Thyroid gland (tissue), 4 donors: Measurements from ENCODE around the gene MPP2. TPM values are rescaled to one million over a fixed set of nuclear protein-coding genes. Genes with fewer than 3 reads are reported as not detected.

Experiments
- DNase-seq, 2 donors: peaks; one replicate each; pipeline ENCODE4 v3.0.0-alpha.2; 2019
- H3K27ac ChIP-seq, 3 donors: fragments of 200-600 bp; sonication (generic); 1 replicate in 2 of 3; 2 replicates in 1 of 3; pipeline ENCODE4 v1.5.1; 2016 to 2019; ENCODE audit warnings: mild to moderate bottlenecking in 1 of 3, moderate library complexity in 1 of 3
- H3K27me3 ChIP-seq: fragments of 200-600 bp; sonication (generic); one replicate; pipeline ENCODE4 v1.5.1; 2019
- H3K36me3 ChIP-seq, 2 donors: fragments of 200-600 bp; sonication (generic); one replicate each; pipeline ENCODE4 v1.5.1; 2016 to 2019
- H3K4me1 ChIP-seq, 2 donors: fragments of 200-600 bp; sonication (generic); one replicate each; pipeline ENCODE4 v1.5.1; 2017 to 2019
- H3K4me3 ChIP-seq, 3 donors: fragments of 200-600 bp; sonication (generic); replicated peaks in 1 of 3; 1 replicate in 2 of 3; 2 replicates in 1 of 3; pipeline ENCODE4 v1.5.1; 2016; ENCODE audit warnings: mild to moderate bottlenecking in 1 of 3
- H3K9me3 ChIP-seq: fragments of 200-600 bp; sonication (generic); one replicate; pipeline ENCODE4 v1.5.1; 2017
- POLR2A ChIP-seq, 2 donors: fragments of 450-650 bp; IDR thresholded peaks; one replicate each; pipeline ENCODE4 v1.6.1; 2017; ENCODE audit warnings: antibody characterized with exemption in 2 of 2, mild to moderate bottlenecking in 2 of 2, moderate library complexity in 1 of 2
- WGBS, 2 donors: methylation state at CpG; one replicate each; pipeline ENCODE4 v1.1.5; 2017; 5-methylcytosine and 5-hydroxymethylcytosine counted together
- intact Hi-C: fragments of 100-400 bp; cut with DNase I; formaldehyde crosslinking; loops from one replicate; pipeline ENCODE4 v1.15.1; 2023
- total RNA-seq, 4 donors: library from RNA; depleted of rRNA; stranded (reverse); fragments of >200 nt; gene quantifications; one replicate each; pipeline ENCODE4 v1.2.3, GENCODE V29; 2016
- TF ChIP-seq, protein P1 (sequence below), 6 experiments: fragments of 200-600 bp in 3 of 6; fragments of 450-650 bp in 3 of 6; sonication (generic) in 3 of 6; IDR thresholded peaks; one replicate each; pipeline ENCODE4 v1.5.1; 2016 to 2019; ENCODE audit warnings: antibody characterized with exemption in 6 of 6, mild to moderate bottlenecking in 2 of 6, inconsistent platforms in 1 of 6, moderate library complexity in 1 of 6

MPP2 gene, protein sequence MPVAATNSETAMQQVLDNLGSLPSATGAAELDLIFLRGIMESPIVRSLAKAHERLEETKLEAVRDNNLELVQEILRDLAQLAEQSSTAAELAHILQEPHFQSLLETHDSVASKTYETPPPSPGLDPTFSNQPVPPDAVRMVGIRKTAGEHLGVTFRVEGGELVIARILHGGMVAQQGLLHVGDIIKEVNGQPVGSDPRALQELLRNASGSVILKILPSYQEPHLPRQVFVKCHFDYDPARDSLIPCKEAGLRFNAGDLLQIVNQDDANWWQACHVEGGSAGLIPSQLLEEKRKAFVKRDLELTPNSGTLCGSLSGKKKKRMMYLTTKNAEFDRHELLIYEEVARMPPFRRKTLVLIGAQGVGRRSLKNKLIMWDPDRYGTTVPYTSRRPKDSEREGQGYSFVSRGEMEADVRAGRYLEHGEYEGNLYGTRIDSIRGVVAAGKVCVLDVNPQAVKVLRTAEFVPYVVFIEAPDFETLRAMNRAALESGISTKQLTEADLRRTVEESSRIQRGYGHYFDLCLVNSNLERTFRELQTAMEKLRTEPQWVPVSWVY
- total RNA-seq: 10 to 100 TPM in 1 of 4 donors, 1 to 10 TPM in 3; 6.5 to 30.8 (median 9.0) TPM

DNA sequence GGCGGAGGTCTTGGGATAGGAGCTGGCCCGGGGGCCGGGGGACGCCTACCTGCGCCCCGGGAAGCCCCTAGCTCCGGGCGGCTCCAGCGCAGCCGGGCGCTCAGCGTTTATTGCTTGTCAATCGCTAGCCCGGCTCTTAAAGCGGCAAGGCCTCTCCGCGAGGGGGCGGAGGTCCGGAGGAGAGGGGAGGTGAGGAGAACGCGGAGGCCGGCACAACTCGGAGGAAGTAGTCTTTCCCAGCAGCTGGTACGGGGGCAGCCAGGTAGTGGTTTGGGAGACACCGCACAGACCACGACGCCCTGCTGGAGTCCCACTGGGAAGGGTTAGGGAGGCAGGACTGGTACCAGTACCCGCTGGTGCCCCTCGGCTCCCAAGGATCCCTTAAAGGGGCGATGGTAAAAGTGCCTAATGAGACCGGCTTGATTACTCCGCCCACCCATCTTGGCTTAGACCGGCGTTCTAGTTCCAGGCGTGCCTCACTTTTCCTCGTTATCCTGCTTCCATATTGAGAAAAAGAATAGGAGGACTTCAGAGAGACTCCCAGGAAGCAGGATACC lies at the start of gene MPP2:
MPP2 (minus strand) TSS at position 112 of the 557 bp plus-strand sequence. CDS start 3,076 bp downstream, outside the sequence.
- TF ChIP-seq POLR2A (IDR thresholded peaks at IDR 0.05): no peak
- TF ChIP-seq, protein P1, sequence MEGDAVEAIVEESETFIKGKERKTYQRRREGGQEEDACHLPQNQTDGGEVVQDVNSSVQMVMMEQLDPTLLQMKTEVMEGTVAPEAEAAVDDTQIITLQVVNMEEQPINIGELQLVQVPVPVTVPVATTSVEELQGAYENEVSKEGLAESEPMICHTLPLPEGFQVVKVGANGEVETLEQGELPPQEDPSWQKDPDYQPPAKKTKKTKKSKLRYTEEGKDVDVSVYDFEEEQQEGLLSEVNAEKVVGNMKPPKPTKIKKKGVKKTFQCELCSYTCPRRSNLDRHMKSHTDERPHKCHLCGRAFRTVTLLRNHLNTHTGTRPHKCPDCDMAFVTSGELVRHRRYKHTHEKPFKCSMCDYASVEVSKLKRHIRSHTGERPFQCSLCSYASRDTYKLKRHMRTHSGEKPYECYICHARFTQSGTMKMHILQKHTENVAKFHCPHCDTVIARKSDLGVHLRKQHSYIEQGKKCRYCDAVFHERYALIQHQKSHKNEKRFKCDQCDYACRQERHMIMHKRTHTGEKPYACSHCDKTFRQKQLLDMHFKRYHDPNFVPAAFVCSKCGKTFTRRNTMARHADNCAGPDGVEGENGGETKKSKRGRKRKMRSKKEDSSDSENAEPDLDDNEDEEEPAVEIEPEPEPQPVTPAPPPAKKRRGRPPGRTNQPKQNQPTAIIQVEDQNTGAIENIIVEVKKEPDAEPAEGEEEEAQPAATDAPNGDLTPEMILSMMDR (IDR thresholded peaks at IDR 0.05): peak in 4 of 6 experiments; percentile 12 to 21 (median 16)
- intact Hi-C loops: loop anchor here (10.0 kb wide), 1 partner anchor 217 kb away; the partner anchor contains the start of gene HDAC5
- no peaks in the 10 kb centered on the region for H3K27me3 ChIP-seq
- peak within 1 kb of the TSS in 2 of 3 donors; percentile 55 to 59 for H3K27ac ChIP-seq
- peaks cover 0 to 18% of the 10 kb centered on the region in 2 donors for H3K4me1 ChIP-seq
- peak within 1 kb of the TSS; percentile 47 to 68 (median 63) for H3K4me3 ChIP-seq
- WGBS, 2 donors: 1 to 7% methylated on average over 25 to 29 of the region's 36 CpGs
- no peaks in the 10 kb centered on the region for H3K9me3 ChIP-seq
- H3K36me3 ChIP-seq: no peaks in the 10 kb centered on the region
- DNase-seq: peak; percentile 75 to 78

DNA sequence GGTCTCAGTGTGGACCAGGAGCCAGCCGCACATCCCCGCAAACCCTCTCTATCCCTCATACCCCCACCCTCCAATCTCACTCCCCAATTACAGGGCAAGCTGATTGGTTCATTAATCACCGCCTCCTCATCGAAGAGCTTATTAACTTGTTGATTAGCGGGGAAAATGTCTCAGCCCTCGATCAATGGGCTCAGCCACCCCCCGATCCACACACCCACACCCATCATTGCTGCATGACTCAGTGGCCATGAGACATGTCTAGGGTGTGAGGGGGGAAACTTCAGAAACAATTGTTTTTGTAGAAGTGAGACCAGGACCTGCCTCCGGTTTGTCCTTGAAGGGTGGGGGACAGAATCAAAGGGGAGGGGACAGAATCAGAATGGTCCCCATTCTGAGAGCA lies 48.9 kb upstream of the MPP2 start:
- DNase-seq: no peak
- Histone ChIP-seq H3K27ac (no peak overlapping the region), H3K4me1 (peaks cover 12 to 14% of the 10 kb centered on the region in 2 donors), H3K36me3 (no peaks in the 10 kb centered on the region), H3K27me3 (no peaks in the 10 kb centered on the region), H3K4me3 (no peak overlapping the region), H3K9me3 (no peaks in the 10 kb centered on the region)
- intact Hi-C loops: no loop called here
- WGBS, 2 donors: 85 to 92% methylated on average over 7 to 8 of the region's 8 CpGs
- TF ChIP-seq POLR2A (IDR thresholded peaks at IDR 0.05): no peak
- TF ChIP-seq, protein P1 (IDR thresholded peaks at IDR 0.05): no peak

DNA sequence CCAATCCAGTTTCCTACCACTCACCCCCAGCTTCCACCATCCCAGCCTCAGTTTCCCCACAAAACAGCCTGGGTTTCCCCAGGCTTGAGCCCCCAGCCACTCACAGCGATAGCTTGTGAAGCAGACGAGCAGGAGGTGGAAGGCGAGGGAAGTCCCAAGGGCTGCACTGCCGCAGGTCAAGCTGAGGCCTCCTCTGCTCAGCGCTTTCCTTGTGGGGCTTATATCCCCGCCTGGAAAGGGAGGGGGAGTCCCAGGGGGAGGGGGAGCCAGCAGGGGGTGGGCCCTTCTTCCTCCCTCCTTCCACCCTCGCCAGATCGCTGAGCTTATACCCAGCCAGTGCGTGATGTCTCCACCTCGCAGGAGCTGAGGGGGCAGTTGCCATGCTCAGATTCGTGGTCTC lies 46.4 kb upstream of the MPP2 start, which contains the start of gene PYY:
PYY (minus strand) TSS at position 195 of the 400 bp plus-strand sequence. CDS start 457 bp downstream, outside the sequence.
- no peak for DNase-seq
- TF ChIP-seq, protein P1 (IDR thresholded peaks at IDR 0.05): no peak
- no peak for TF ChIP-seq POLR2A (IDR thresholded peaks at IDR 0.05)
- H3K4me3 ChIP-seq: peak within 1 kb of the TSS in 1 of 3 donors; percentile 14
- peaks cover 12 to 14% of the 10 kb centered on the region in 2 donors for H3K4me1 ChIP-seq
- WGBS, 2 donors: 66 to 84% methylated on average over 8 of the region's 11 CpGs
- no peaks in the 10 kb centered on the region for H3K36me3 ChIP-seq
- H3K27me3 ChIP-seq: no peaks in the 10 kb centered on the region
- no peaks in the 10 kb centered on the region for H3K9me3 ChIP-seq
- H3K27ac ChIP-seq: no peak within 1 kb of the TSS
- intact Hi-C loops: no loop called here

DNA sequence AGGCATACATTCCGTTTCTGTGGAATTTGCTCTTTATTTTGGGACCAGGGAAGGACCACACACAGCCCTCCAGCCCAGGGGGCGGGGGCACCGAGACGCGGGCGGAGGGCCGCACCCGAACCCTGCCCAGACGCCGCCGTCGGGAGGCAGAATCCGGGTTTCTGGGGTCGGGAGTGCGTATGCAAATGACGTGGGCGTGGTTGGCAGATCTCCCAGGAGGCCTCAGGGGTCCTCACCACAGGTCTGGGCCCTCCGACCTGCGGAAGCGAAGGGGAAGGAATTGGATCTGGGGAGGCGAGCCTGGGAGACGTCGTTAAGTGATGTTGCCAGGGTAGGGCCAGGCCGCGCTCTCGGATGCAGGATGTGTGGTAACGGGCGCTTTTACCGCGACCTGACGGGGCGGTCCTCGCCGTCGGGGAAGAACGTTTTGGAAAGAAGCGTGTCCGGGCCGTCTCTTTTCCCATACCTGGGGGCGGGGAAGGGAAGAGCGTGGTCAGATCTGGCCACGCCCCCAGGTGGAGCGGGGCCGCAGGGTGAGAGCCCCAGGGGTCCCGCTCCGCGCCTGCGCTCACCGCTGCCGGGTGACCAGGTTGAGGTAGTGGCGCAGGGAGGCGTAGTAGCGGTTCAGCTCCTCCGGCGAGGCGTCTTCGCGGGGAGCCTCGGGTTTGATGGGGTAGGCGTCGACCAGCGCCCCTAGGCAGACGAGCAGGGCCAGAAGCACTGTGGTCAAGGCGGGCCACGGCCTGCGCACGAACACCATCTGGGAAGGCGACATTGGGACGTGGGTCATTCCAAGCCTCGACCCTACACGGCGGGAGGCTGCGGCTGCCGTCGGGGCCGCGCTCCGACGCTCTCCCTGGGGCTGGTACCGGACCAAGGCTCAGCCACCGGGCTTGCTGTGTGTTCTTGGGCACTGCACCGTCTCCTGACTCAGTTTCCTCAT lies 45.7 kb upstream of the MPP2 start:
- DNase-seq: no peak
- no peak overlapping the region for H3K27ac ChIP-seq
- H3K4me1 ChIP-seq: peaks cover 12 to 14% of the 10 kb centered on the region in 2 donors
- H3K4me3 ChIP-seq: peak overlapping the region in 1 of 3 donors; percentile 14
- H3K27me3 ChIP-seq: no peaks in the 10 kb centered on the region
- WGBS, 2 donors: 10% methylated on average over 47 to 51 of the region's 82 CpGs
- TF ChIP-seq, protein P1 (IDR thresholded peaks at IDR 0.05): no peak
- TF ChIP-seq POLR2A (IDR thresholded peaks at IDR 0.05): no peak
- no peaks in the 10 kb centered on the region for H3K36me3 ChIP-seq
- intact Hi-C loops: no loop called here
- no peaks in the 10 kb centered on the region for H3K9me3 ChIP-seq
